PC-3 (cell line): Measurements from ENCODE around the gene TBXAS1. TPM values are rescaled to one million over a fixed set of nuclear protein-coding genes. Genes with fewer than 3 reads are reported as not detected.

Source experiments
- ATAC-seq: fragments of 200-7000 bp; cut with Tn5 transposase; 2 replicates; pipeline ENCODE4 v1.9.1; 2020; ENCODE audit warnings: mild to moderate bottlenecking, moderate library complexity
- BruUV-seq: library from RNA; stranded (reverse); fragments of 400-500 nt; replicated peaks from 2 replicates; lab custom pipeline; 2021; lab: Mats Ljungman, UMichigan
- CTCF ChIA-PET: fragments of 300-600 bp; sonication (Branson Sonifier 250); formaldehyde crosslinking; loops from one replicate; lab custom pipeline; 2022; ENCODE audit warnings: antibody characterized with exemption; lab: Charles Lee
- POLR2A ChIA-PET: fragments of 300-600 bp; sonication (Branson Sonifier 250); formaldehyde crosslinking; loops from one replicate; lab custom pipeline; 2022; ENCODE audit warnings: antibody characterized with exemption; ENCODE audit not compliant: unreplicated experiment; lab: Charles Lee
- DNase-seq: peaks from one replicate; pipeline ENCODE4 v3.0.0-alpha.2; 2015
- H2AFZ ChIP-seq: fragments of 300-600 bp; sonication (generic); 2 replicates; pipeline ENCODE4 v1.6.0; 2016; ENCODE audit warnings: antibody characterized with exemption, low read length
- H3F3A ChIP-seq: fragments of 300-600 bp; sonication (generic); one replicate; pipeline ENCODE4 v1.6.0; 2017; ENCODE audit warnings: antibody characterized with exemption, low read length, control low read depth, mild to moderate bottlenecking; ENCODE audit not compliant: unreplicated experiment
- H3K27ac ChIP-seq: fragments of 300-600 bp; sonication (generic); 2 replicates; pipeline ENCODE4 v1.5.1; 2016; ENCODE audit warnings: mild to moderate bottlenecking, low read length
- H3K27me3 ChIP-seq: fragments of 300-600 bp; sonication (generic); 2 replicates; pipeline ENCODE4 v1.6.1; 2016; ENCODE audit warnings: low read length, mixed read lengths
- H3K36me3 ChIP-seq: fragments of 300-600 bp; sonication (generic); 2 replicates; pipeline ENCODE4 v1.6.1; 2016; ENCODE audit warnings: low read depth, mixed run types, low read length, mixed read lengths
- H3K4me1 ChIP-seq: fragments of 300-600 bp; sonication (generic); 2 replicates; pipeline ENCODE4 v1.5.1; 2016; ENCODE audit warnings: low read length; ENCODE audit not compliant: insufficient read depth
- H3K4me2 ChIP-seq: fragments of 300-600 bp; sonication (generic); 2 replicates; pipeline ENCODE4 v1.6.0; 2016; ENCODE audit warnings: low read length
- H3K4me3 ChIP-seq: fragments of 300-600 bp; sonication (generic); 2 replicates; pipeline ENCODE4 v1.5.1; 2016; ENCODE audit warnings: mild to moderate bottlenecking, low read length, mixed read lengths
- H3K79me2 ChIP-seq: fragments of 300-600 bp; sonication (generic); 2 replicates; pipeline ENCODE4 v1.6.1; 2017; ENCODE audit warnings: low read length, mixed read lengths
- H3K9ac ChIP-seq: fragments of 300-600 bp; sonication (generic); 2 replicates; pipeline ENCODE4 v1.6.0; 2016; ENCODE audit warnings: mild to moderate bottlenecking, low read length
- H3K9me2 ChIP-seq: fragments of 300-600 bp; sonication (generic); replicated peaks from 2 replicates; pipeline ENCODE4 v1.6.1; 2016; ENCODE audit warnings: mixed run types, low read length, mixed read lengths
- H3K9me3 ChIP-seq: fragments of 300-600 bp; sonication (generic); 2 replicates; pipeline ENCODE4 v1.6.1; 2016; ENCODE audit warnings: low read length, mixed read lengths
- H4K20me1 ChIP-seq: fragments of 300-600 bp; sonication (generic); 2 replicates; pipeline ENCODE4 v1.6.1; 2016; ENCODE audit warnings: low read length, mixed read lengths
- EZH2 ChIP-seq: fragments of 300-600 bp; sonication (generic); IDR thresholded peaks from one replicate; pipeline ENCODE4 v1.6.1; 2017; ENCODE audit warnings: antibody characterized with exemption, mild to moderate bottlenecking, low read length; ENCODE audit not compliant: unreplicated experiment
- EZH2phosphoT487 ChIP-seq: fragments of 300-600 bp; sonication (generic); IDR thresholded peaks from 2 replicates; pipeline ENCODE4 v1.6.1; 2018; ENCODE audit warnings: mild to moderate bottlenecking, antibody characterized with exemption, low read length, borderline replicate concordance
- intact Hi-C: fragments of 100-400 bp; cut with micrococcal nuclease; formaldehyde crosslinking; loops from 2 replicates; pipeline ENCODE4 v1.9.0; 2023
- total RNA-seq: library from RNA; depleted of rRNA; stranded (reverse); fragments of >200 nt; gene quantifications from 2 replicates; pipeline ENCODE4 v1.2.3, GENCODE V29; 2014
- TF ChIP-seq, protein P1 (sequence below): fragments of 300-600 bp; sonication (generic); conservative IDR thresholded peaks from 2 replicates; pipeline ENCODE4 v1.5.1; 2017; ENCODE audit warnings: antibody characterized with exemption, low read depth, mild to moderate bottlenecking, low read length

The TBXAS1 gene
- total RNA-seq, 1 experiment from 2014 or later: 21.8 TPM

DNA sequence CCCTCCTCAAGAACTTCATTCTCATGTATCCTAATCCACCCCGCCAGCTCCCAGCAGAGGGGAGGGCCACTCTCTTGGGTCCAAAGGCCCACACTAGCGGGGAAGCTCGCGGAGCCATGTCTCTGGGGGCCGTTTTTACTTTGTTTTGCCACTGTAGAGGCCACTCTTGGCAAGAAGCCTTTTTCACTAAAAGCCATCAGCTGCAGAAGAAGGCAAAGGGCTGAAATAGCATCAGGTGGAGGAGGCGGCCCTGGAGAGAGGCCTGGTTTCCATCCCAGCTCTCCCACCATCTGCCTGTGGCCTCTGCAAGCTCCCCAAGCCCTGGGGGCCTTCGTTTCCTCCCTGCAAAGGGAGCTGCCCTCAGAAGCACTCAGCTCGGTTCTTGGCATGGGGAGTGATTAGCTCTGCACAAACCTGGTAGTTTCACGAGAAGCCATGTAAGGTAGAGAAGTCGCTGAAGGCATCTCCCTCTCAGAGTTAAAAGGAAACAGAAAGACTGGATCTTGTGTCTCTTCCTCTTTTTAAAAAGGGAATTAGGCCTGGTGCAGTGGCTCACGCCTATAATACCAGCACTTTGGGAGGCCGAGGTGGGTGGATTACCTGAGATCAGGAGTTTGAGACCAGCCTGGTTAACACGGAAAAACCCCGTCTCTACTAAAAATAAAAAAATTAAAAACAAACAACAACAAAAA lies 163.4 kb downstream of the TBXAS1 start:
- Histone ChIP-seq H3K4me3 (no peak overlapping the region), H4K20me1 (no peaks in the 10 kb centered on the region), H3K27me3 (no peaks in the 10 kb centered on the region), H3K79me2 (no peaks in the 10 kb centered on the region), H3F3A (no peaks in the 10 kb centered on the region), H3K4me2 (no peak overlapping the region), H3K9me2 (no peaks in the 10 kb centered on the region), H3K27ac (no peak overlapping the region), H3K9ac (no peak overlapping the region), H3K4me1 (peaks cover 6% of the 10 kb centered on the region; the same call in 1 of the 2 replicates), H2AFZ (no peak overlapping the region), H3K9me3 (no peaks in the 10 kb centered on the region), H3K36me3 (no peaks in the 10 kb centered on the region)
- no peak for TF ChIP-seq EZH2
- TF ChIP-seq, protein P1, sequence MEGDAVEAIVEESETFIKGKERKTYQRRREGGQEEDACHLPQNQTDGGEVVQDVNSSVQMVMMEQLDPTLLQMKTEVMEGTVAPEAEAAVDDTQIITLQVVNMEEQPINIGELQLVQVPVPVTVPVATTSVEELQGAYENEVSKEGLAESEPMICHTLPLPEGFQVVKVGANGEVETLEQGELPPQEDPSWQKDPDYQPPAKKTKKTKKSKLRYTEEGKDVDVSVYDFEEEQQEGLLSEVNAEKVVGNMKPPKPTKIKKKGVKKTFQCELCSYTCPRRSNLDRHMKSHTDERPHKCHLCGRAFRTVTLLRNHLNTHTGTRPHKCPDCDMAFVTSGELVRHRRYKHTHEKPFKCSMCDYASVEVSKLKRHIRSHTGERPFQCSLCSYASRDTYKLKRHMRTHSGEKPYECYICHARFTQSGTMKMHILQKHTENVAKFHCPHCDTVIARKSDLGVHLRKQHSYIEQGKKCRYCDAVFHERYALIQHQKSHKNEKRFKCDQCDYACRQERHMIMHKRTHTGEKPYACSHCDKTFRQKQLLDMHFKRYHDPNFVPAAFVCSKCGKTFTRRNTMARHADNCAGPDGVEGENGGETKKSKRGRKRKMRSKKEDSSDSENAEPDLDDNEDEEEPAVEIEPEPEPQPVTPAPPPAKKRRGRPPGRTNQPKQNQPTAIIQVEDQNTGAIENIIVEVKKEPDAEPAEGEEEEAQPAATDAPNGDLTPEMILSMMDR: no peak
- TF ChIP-seq EZH2phosphoT487: no peak
- ATAC-seq (no peak), DNase-seq (no peak)
- ChIA-PET CTCF (no interaction called here), POLR2A (no interaction called here)
- intact Hi-C loops: no loop called here
- no TSS peak for BruUV-seq

- Histone ChIP-seq H3K79me2 (no peaks in the 10 kb centered on the region), H4K20me1 (no peaks in the 10 kb centered on the region), H3K4me1 (peaks cover 6% of the 10 kb centered on the region; the same call in 1 of the 2 replicates), H3F3A (no peaks in the 10 kb centered on the region), H3K4me3 (no peak overlapping the region), H3K9me3 (no peaks in the 10 kb centered on the region), H2AFZ (no peak overlapping the region), H3K27me3 (no peaks in the 10 kb centered on the region), H3K4me2 (no peak overlapping the region), H3K27ac (no peak overlapping the region), H3K9me2 (no peaks in the 10 kb centered on the region), H3K36me3 (no peaks in the 10 kb centered on the region), H3K9ac (no peak overlapping the region)
- TF ChIP-seq EZH2phosphoT487 (no peak), EZH2 (no peak)
- TF ChIP-seq, protein P1: no peak
- POLR2A ChIA-PET: no interaction called here
- BruUV-seq: no TSS peak
- ATAC-seq: no peak
- CTCF ChIA-PET: no interaction called here
- DNase-seq: no peak
- intact Hi-C loops: no loop called here
Observed at GRCh38 chr7:139993169-139993568, 164.1 kb downstream of the TBXAS1 start.

- no peak for ATAC-seq
- POLR2A ChIA-PET: no interaction called here
Observed at GRCh38 chr7:139993592-139993991, 164.5 kb downstream of the TBXAS1 start.

More at GRCh38 chr7:139993592-139993991, 164.5 kb downstream of the TBXAS1 start:
- Histone ChIP-seq H3K27me3 (no peaks in the 10 kb centered on the region), H3K9ac (no peak overlapping the region), H2AFZ (no peak overlapping the region), H3K36me3 (no peaks in the 10 kb centered on the region), H3K79me2 (no peaks in the 10 kb centered on the region), H3F3A (no peaks in the 10 kb centered on the region), H3K4me1 (peaks cover 6% of the 10 kb centered on the region; the same call in 1 of the 2 replicates), H3K9me2 (no peaks in the 10 kb centered on the region), H3K9me3 (no peaks in the 10 kb centered on the region), H3K4me2 (no peak overlapping the region), H4K20me1 (no peaks in the 10 kb centered on the region), H3K27ac (no peak overlapping the region), H3K4me3 (no peak overlapping the region)
- no peak for DNase-seq
- intact Hi-C loops: no loop called here
- TF ChIP-seq, protein P1: no peak
- TF ChIP-seq EZH2 (no peak), EZH2phosphoT487 (no peak)
- CTCF ChIA-PET: no interaction called here
- no TSS peak for BruUV-seq
